Naive thymus-derived CD8-positive, alpha-beta T cell (primary cell): ENCODE data around the gene RBM6. TPM values are rescaled to one million over a fixed set of nuclear protein-coding genes. Genes with fewer than 3 reads are reported as not detected.

Experiments
- ATAC-seq, 2 donors: fragments of 150-1000 bp; cut with Tn5 transposase in 1 of 2; sonication (Bioruptor Pico), chemical (Tn5 transposase) in 1 of 2; 1 replicate in 1 of 2; 2 replicates in 1 of 2; pipeline ENCODE4 v1.10.0; 2021; ENCODE audit warnings: mild to moderate bottlenecking in 2 of 2, moderate library complexity in 2 of 2
- POLR2A ChIA-PET: fragments of 350-600 bp; sonication (Branson Sonifier 250); formaldehyde crosslinking; loops from one replicate; lab custom pipeline; 2021; ENCODE audit warnings: antibody characterized with exemption; lab: Charles Lee
- DNase-seq, 10 donors: peaks; one replicate each; pipeline versions ENCODE4 v3.0.0 to v3.0.0-alpha.2; 2020 to 2022
- H3K27ac Mint-ChIP-seq, 10 donors: one replicate each; pipeline ENCODE4 v1.8.0; 2020 to 2022; ENCODE audit warnings: mild to moderate bottlenecking in 10 of 10, mixed read lengths in 10 of 10, moderate library complexity in 4 of 10, inconsistent platforms in 1 of 10
- H3K27me3 Mint-ChIP-seq, 5 donors: one replicate each; pipeline ENCODE4 v1.8.0; 2021 to 2022; ENCODE audit warnings: mixed read lengths in 5 of 5
- H3K36me3 Mint-ChIP-seq, 3 donors: one replicate each; pipeline ENCODE4 v1.8.0; 2020 to 2022; ENCODE audit warnings: mixed read lengths in 3 of 3, mild to moderate bottlenecking in 2 of 3, inconsistent platforms in 1 of 3
- H3K4me1 Mint-ChIP-seq, 4 donors: one replicate each; pipeline ENCODE4 v1.8.0; 2021 to 2022; ENCODE audit warnings: mixed read lengths in 4 of 4
- H3K4me3 Mint-ChIP-seq, 10 donors: one replicate each; pipeline ENCODE4 v1.8.0; 2020 to 2022; ENCODE audit warnings: mild to moderate bottlenecking in 10 of 10, mixed read lengths in 10 of 10, moderate library complexity in 6 of 10, inconsistent platforms in 1 of 10
- H3K9me3 Mint-ChIP-seq, 9 donors: one replicate each; pipeline ENCODE4 v1.8.0; 2020 to 2022; ENCODE audit warnings: mixed read lengths in 9 of 9, mild to moderate bottlenecking in 3 of 9, inconsistent platforms in 1 of 9, moderate library complexity in 1 of 9
- polyA plus RNA-seq, 3 donors: library from polyadenylated mRNA; unstranded; fragments of 300-500 nt; fragmentation: Illumina TruSeq; gene quantifications; one replicate each; pipeline ENCODE4 v1.2.3, GENCODE V29; 2021
- total RNA-seq, 8 experiments: library from RNA in 2 of 8; stranded (reverse) in 2 of 8; gene quantifications; one replicate each; pipeline ENCODE4 v1.2.3 and lab custom pipeline; 2021 to 2026

The RBM6 gene
- total and polyA plus RNA-seq, 5 experiments from 2014 or later, result 29.9 to 197 (median 46.5) TPM

GRCh38 chr3:50125541-50126286, 185.8 kb downstream of the RBM6 start:
- no peak for ATAC-seq
- Mint-ChIP-seq H3K27ac (peak overlapping the region in 1 of 10 donors; percentile 57), H3K27me3 (no peaks in the 10 kb centered on the region), H3K4me1 (peaks cover 0 to 7% (median 6%) of the 10 kb centered on the region in 4 donors), H3K4me3 (no peak overlapping the region), H3K36me3 (no peaks in the 10 kb centered on the region), H3K9me3 (no peaks in the 10 kb centered on the region)
- POLR2A ChIA-PET, result interaction anchor here (0.5 to 1.5 kb wide), 2 partner anchors 10 to 552 kb away, joined by 4 to 7 read pairs; no protein-coding TSS in a partner anchor
- no peak for DNase-seq

GRCh38 chr3:50126287-50127211, 186.6 kb downstream of the RBM6 start:
- Mint-ChIP-seq H3K27ac (peak overlapping the region in 2 of 10 donors; percentile 13 to 81), H3K27me3 (no peaks in the 10 kb centered on the region), H3K4me3 (no peak overlapping the region), H3K36me3 (no peaks in the 10 kb centered on the region), H3K4me1 (peaks cover 0 to 7% (median 6%) of the 10 kb centered on the region in 4 donors), H3K9me3 (no peaks in the 10 kb centered on the region)
- POLR2A ChIA-PET, result interaction anchor here (0.5 to 1.5 kb wide), 2 partner anchors 11 to 553 kb away, joined by 4 to 7 read pairs; no protein-coding TSS in a partner anchor
- no peak for ATAC-seq
- no peak for DNase-seq

Other genes with a start within 250 kb of the RBM6 start
- gene AMIGO3, start 220.5 kb upstream of the RBM6 start, total RNA-seq, result 1 to 10 TPM; 1.0 to 1.1 TPM
- 1 to 10 TPM; 1.2 to 1.5 (median 1.2) TPM for gene AMIGO3, start 220.5 kb upstream of the RBM6 start, polyA plus RNA-seq
- 10 to 100 TPM; 21.6 to 22.2 TPM for gene GMPPB, start 216.2 kb upstream of the RBM6 start, total RNA-seq
- gene GMPPB, start 216.2 kb upstream of the RBM6 start, polyA plus RNA-seq, result 10 to 100 TPM in 2 of 3 donors, 1 to 10 TPM in 1; 7.5 to 14.8 (median 12.3) TPM
- gene IP6K1, start 153.6 kb upstream of the RBM6 start, total RNA-seq, result 10 to 100 TPM; 49.9 to 53.4 TPM
- 10 to 100 TPM; 11.7 to 26.0 (median 17.4) TPM for gene IP6K1, start 153.6 kb upstream of the RBM6 start, polyA plus RNA-seq
- not detected for gene CDHR4, start 140.3 kb upstream of the RBM6 start, total RNA-seq
- gene CDHR4, start 140.3 kb upstream of the RBM6 start, polyA plus RNA-seq, result not detected
- 1 to 10 TPM; 1.8 to 4.4 TPM for gene INKA1, start 136.9 kb upstream of the RBM6 start, total RNA-seq
- gene INKA1, start 136.9 kb upstream of the RBM6 start, polyA plus RNA-seq, result 1 to 10 TPM in 1 of 3 donors, under 1 TPM in 2; 0.33 to 3.5 (median 0.44) TPM
- gene UBA7, start 126.2 kb upstream of the RBM6 start, total RNA-seq, result 100 to 1,000 TPM; 326 to 331 TPM
- gene UBA7, start 126.2 kb upstream of the RBM6 start, polyA plus RNA-seq, result 10 to 100 TPM; 30.9 to 43.8 (median 33.5) TPM
- 1 to 10 TPM; 4.3 to 5.8 TPM for gene TRAIP, start 83.6 kb upstream of the RBM6 start, total RNA-seq
- gene TRAIP, start 83.6 kb upstream of the RBM6 start, polyA plus RNA-seq, result 1 to 10 TPM; 1.3 to 2.0 (median 1.7) TPM
- gene CAMKV, start 70.2 kb upstream of the RBM6 start, total RNA-seq, result not detected
- not detected for gene CAMKV, start 70.2 kb upstream of the RBM6 start, polyA plus RNA-seq
- gene MST1R, start 36.3 kb upstream of the RBM6 start, total RNA-seq, result 1 to 10 TPM in 1 of 2 experiments, under 1 TPM in 1; 0.75 to 1.0 TPM
- gene MST1R, start 36.3 kb upstream of the RBM6 start, polyA plus RNA-seq, result under 1 TPM in 2 of 3 donors, not detected in 1; 0.19 to 0.58 TPM
- 10 to 100 TPM in 1 of 2 experiments, 1 to 10 TPM in 1; 9.0 to 10.1 TPM for gene MON1A, start 10.3 kb upstream of the RBM6 start, total RNA-seq
- gene MON1A, start 10.3 kb upstream of the RBM6 start, polyA plus RNA-seq, result 10 to 100 TPM; 12.2 to 21.0 (median 13.7) TPM
- gene RBM5, start 148.8 kb downstream of the RBM6 start, total RNA-seq, result 100 to 1,000 TPM; 387 to 402 TPM
- gene RBM5, start 148.8 kb downstream of the RBM6 start, polyA plus RNA-seq, result 10 to 100 TPM; 19.7 to 46.1 (median 35.0) TPM
- gene SEMA3F, start 215.2 kb downstream of the RBM6 start, total RNA-seq, result not detected
- gene SEMA3F, start 215.2 kb downstream of the RBM6 start, polyA plus RNA-seq, result not detected